HFFc6 (cell line): Measurements from ENCODE around the gene PCID2. TPM values are rescaled to one million over a fixed set of nuclear protein-coding genes. Genes with fewer than 3 reads are reported as not detected.

Experiments used
- DNase-seq: peaks from one replicate; pipeline ENCODE4 v3.0.0-alpha.2; 2018
- H3K27ac Mint-ChIP-seq: 2 replicates; pipeline ENCODE4 v1.8.0; 2020; ENCODE audit warnings: mild to moderate bottlenecking, mixed read lengths
- H3K27me3 Mint-ChIP-seq: 2 replicates; pipeline ENCODE4 v1.8.0; 2021; ENCODE audit warnings: mild to moderate bottlenecking, moderate library complexity, mixed read lengths; ENCODE audit not compliant: insufficient read depth
- H3K36me3 Mint-ChIP-seq: 2 replicates; pipeline ENCODE4 v1.8.0; 2021; ENCODE audit warnings: low read depth, mixed read lengths
- H3K4me1 Mint-ChIP-seq: 2 replicates; pipeline ENCODE4 v1.8.0; 2020; ENCODE audit warnings: low read depth, mixed read lengths
- H3K4me3 Mint-ChIP-seq: 2 replicates; pipeline ENCODE4 v1.8.0; 2020; ENCODE audit warnings: mild to moderate bottlenecking, moderate library complexity, mixed read lengths
- H3K9me3 Mint-ChIP-seq: 2 replicates; pipeline ENCODE4 v1.8.0; 2020; ENCODE audit warnings: mild to moderate bottlenecking, mixed read lengths
- CTCF ChIP-seq: fragments of 200-600 bp; sonication (generic); IDR thresholded peaks from 2 replicates; pipeline ENCODE4 v1.5.0; 2021; ENCODE audit warnings: antibody characterized with exemption, mild to moderate bottlenecking
- total RNA-seq, 6 experiments: library from RNA; stranded (reverse); fragmentation: NEBNext Ultra II Directional; extraction: Animal tissue kit (Norgen Biotek cat#: 25700); gene quantifications; 2 replicates in 1 of 6; 3 replicates in 5 of 6; pipeline ENCODE4 v1.2.3, GENCODE V29; 2021

The PCID2 gene
- total RNA-seq, 6 experiments from 2014 or later = 59.1 to 72.5 (median 68.3) TPM

- Mint-ChIP-seq H3K4me3 (no peak overlapping the region), H3K4me1 (peaks cover 27% of the 10 kb centered on the region), H3K27me3 (no peaks in the 10 kb centered on the region), H3K27ac (no peak overlapping the region; the same call in 1 of the 2 replicates), H3K36me3 (peaks cover 35% of the 10 kb centered on the region), H3K9me3 (no peaks in the 10 kb centered on the region)
- no peak for DNase-seq
- TF ChIP-seq CTCF = no peak
These were observed 10.1 kb upstream of the PCID2 start for GRCh38 chr13:113218586-113218985.

GRCh38 chr13:113216254-113217048 lies 8.0 kb upstream of the PCID2 start:
- no peak for TF ChIP-seq CTCF
- no peak overlapping the region for H3K4me3 Mint-ChIP-seq
- H3K4me1 Mint-ChIP-seq = peaks cover 28% of the 10 kb centered on the region

GRCh38 chr13:113211774-113212173 lies 3.3 kb upstream of the PCID2 start:
- Mint-ChIP-seq H3K27ac (peak overlapping the region; percentile 34), H3K4me1 (peaks cover 31% of the 10 kb centered on the region), H3K9me3 (no peaks in the 10 kb centered on the region), H3K27me3 (no peaks in the 10 kb centered on the region), H3K36me3 (peaks cover 34% of the 10 kb centered on the region), H3K4me3 (peak overlapping the region; percentile 71)
- no peak for DNase-seq
- peak; percentile 36 for TF ChIP-seq CTCF

More at GRCh38 chr13:113216254-113217048, 8.0 kb upstream of the PCID2 start:
- peak; percentile 84 for DNase-seq
- H3K27ac Mint-ChIP-seq = no peak overlapping the region
- H3K9me3 Mint-ChIP-seq = no peaks in the 10 kb centered on the region
- H3K36me3 Mint-ChIP-seq = peaks cover 30% of the 10 kb centered on the region
- H3K27me3 Mint-ChIP-seq = no peaks in the 10 kb centered on the region

- Mint-ChIP-seq H3K4me3 (peak overlapping the region; percentile 89), H3K4me1 (peaks cover 41% of the 10 kb centered on the region), H3K27ac (peak overlapping the region; percentile 81), H3K9me3 (no peaks in the 10 kb centered on the region), H3K36me3 (peaks cover 44% of the 10 kb centered on the region), H3K27me3 (no peaks in the 10 kb centered on the region)
- TF ChIP-seq CTCF = no peak
- no peak for DNase-seq
These were observed 2.4 kb upstream of the PCID2 start for GRCh38 chr13:113210833-113211232.

- peak; percentile 66 for DNase-seq
- peak overlapping the region; percentile 89 for H3K4me3 Mint-ChIP-seq
- peak; percentile 29; the same call in 1 of the 2 replicates for TF ChIP-seq CTCF
- H3K4me1 Mint-ChIP-seq = peaks cover 50% of the 10 kb centered on the region
- peak overlapping the region; percentile 81 for H3K27ac Mint-ChIP-seq
- peaks cover 53% of the 10 kb centered on the region for H3K36me3 Mint-ChIP-seq
- no peaks in the 10 kb centered on the region for H3K9me3 Mint-ChIP-seq
- no peaks in the 10 kb centered on the region for H3K27me3 Mint-ChIP-seq
These were observed 1.4 kb upstream of the PCID2 start for GRCh38 chr13:113209759-113210421.
